Common myeloid progenitor, CD34-positive (primary cell): ENCODE results near the gene ARHGEF7.

Source experiments
- CTCF ChIA-PET: fragments of 350-600 bp; sonication (Branson Sonifier 250); formaldehyde crosslinking; loops from one replicate; lab custom pipeline; 2021; ENCODE audit warnings: antibody characterized with exemption; lab: Charles Lee
- POLR2A ChIA-PET: fragments of 350-600 bp; sonication (Branson Sonifier 250); formaldehyde crosslinking; loops from one replicate; lab custom pipeline; 2021; ENCODE audit warnings: antibody characterized with exemption; lab: Charles Lee
- DNase-seq, 3 donors: peaks; one replicate each; pipeline versions ENCODE4 v3.0.0 to v3.0.0-alpha.2; 2013
- H3K27ac ChIP-seq, 2 experiments: 1 replicate in 1 of 2; 2 replicates in 1 of 2; pipeline ENCODE4 v1.7.0; 2013; ENCODE audit warnings: inconsistent platforms in 2 of 2, low read length in 2 of 2, mild to moderate bottlenecking in 2 of 2, low read depth in 1 of 2, moderate library complexity in 1 of 2; ENCODE audit not compliant: severe bottlenecking in 2 of 2, insufficient read depth in 1 of 2, poor library complexity in 1 of 2
- H3K27me3 ChIP-seq, 5 experiments: replicated peaks in 2 of 5; 1 replicate in 3 of 5; 2 replicates in 2 of 5; pipeline versions ENCODE4 v1.6.1 to v1.7.0; 2013; ENCODE audit warnings: low read length in 4 of 5, mild to moderate bottlenecking in 2 of 5, moderate library complexity in 2 of 5, inconsistent platforms in 1 of 5; ENCODE audit not compliant: insufficient read depth in 5 of 5, control insufficient read depth in 4 of 5
- H3K36me3 ChIP-seq, 4 experiments: 1 replicate in 2 of 4; 2 replicates in 2 of 4; pipeline versions ENCODE4 v1.6.1 to v1.7.0; 2013; ENCODE audit warnings: low read length in 3 of 4, control low read depth in 1 of 4, mild to moderate bottlenecking in 1 of 4; ENCODE audit not compliant: control insufficient read depth in 4 of 4, insufficient read depth in 4 of 4
- H3K4me1 ChIP-seq, 4 experiments: 1 replicate in 3 of 4; 2 replicates in 1 of 4; pipeline versions ENCODE4 v1.6.1 to v1.7.1; 2013; ENCODE audit warnings: low read length in 3 of 4, mild to moderate bottlenecking in 3 of 4, control low read depth in 1 of 4, inconsistent platforms in 1 of 4, moderate library complexity in 1 of 4; ENCODE audit not compliant: control insufficient read depth in 4 of 4, insufficient read depth in 4 of 4; ENCODE audit errors: control extremely low read depth in 1 of 4
- H3K4me3 ChIP-seq, 7 experiments: 1 replicate in 4 of 7; 2 replicates in 3 of 7; pipeline versions ENCODE4 v1.5.1 to v1.7.0; 2013; ENCODE audit warnings: mild to moderate bottlenecking in 7 of 7, low read length in 6 of 7, moderate library complexity in 6 of 7, inconsistent platforms in 2 of 7, low read depth in 2 of 7, control low read depth in 1 of 7; ENCODE audit not compliant: insufficient read depth in 4 of 7, control insufficient read depth in 1 of 7; ENCODE audit errors: extremely low read depth in 1 of 7
- H3K9me3 ChIP-seq, 5 experiments: 1 replicate in 4 of 5; 2 replicates in 1 of 5; pipeline versions ENCODE4 v1.6.1 to v1.7.1; 2013; ENCODE audit warnings: low read length in 4 of 5, mild to moderate bottlenecking in 2 of 5, inconsistent platforms in 1 of 5, low read depth in 1 of 5, moderate library complexity in 1 of 5; ENCODE audit not compliant: control insufficient read depth in 4 of 5, insufficient read depth in 2 of 5; ENCODE audit errors: control extremely low read depth in 1 of 5
- WGBS: methylation state at CpG from one replicate; pipeline ENCODE4 v1.1.5; 2013; ENCODE audit not compliant: insufficient coverage; 5-methylcytosine and 5-hydroxymethylcytosine counted together

ARHGEF7 gene

DNA sequence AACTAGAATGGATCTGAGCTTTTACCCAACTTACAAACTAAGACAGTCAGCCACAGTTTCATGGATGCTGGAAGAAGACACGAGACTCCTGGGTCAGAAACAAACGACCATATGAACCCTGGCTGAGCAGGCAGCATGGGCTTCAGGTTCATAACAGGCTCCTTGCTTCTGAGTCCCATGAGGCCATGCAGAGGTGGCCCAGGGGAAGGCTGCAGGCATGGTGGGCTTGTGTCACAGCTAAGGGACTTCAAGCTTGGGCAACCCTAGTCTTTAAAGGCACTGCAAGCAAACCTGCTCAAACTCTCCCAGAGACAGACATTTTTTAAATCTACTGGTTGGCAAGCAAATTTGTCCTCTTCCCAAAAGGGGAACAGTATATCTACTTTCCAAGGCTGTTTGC lies 5.1 kb upstream of the ARHGEF7 start:
- Histone ChIP-seq H3K36me3 (no peaks in the 10 kb centered on the region), H3K4me1 (peaks cover 0 to 8% (median 7%) of the 10 kb centered on the region in 4 experiments), H3K27ac (no peak overlapping the region), H3K4me3 (no peak overlapping the region), H3K9me3 (peaks cover 0 to 20% (median 5%) of the 10 kb centered on the region in 5 experiments), H3K27me3 (peaks cover 15 to 62% (median 35%) of the 10 kb centered on the region in 5 experiments)
- WGBS, result 82% methylated on average over 2 of the region's 2 CpGs
- ChIA-PET POLR2A (no interaction called here), CTCF (no interaction called here)
- DNase-seq, result no peak

DNA sequence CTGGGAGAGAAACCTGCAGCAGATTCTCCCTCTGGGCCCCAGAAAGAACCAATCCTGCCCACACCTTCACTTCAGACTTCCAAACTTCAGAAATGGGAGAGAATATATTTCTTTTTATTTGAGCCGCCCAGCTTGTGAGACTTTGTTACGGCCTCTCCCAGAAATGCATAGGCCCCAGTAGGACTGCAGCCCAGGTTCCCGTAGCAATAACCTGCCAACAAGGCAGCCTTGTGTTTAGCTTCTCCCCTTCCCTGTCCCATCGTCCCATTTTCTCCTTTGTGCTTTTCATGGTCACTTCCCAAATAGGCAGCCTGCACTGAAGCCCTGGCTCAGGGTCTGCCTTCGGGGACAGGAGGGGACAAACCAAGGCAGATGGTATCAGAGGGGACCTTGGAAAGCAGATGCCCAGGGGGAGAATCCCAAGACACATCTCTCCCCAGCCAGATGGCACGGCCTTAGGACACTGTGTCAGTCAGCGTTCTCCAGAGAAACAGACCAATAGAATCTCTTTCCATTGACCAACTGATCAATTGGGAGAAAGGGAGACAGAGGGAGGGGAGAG lies 3.7 kb upstream of the ARHGEF7 start:
- Histone ChIP-seq H3K27me3 (peaks cover 15 to 72% (median 40%) of the 10 kb centered on the region in 5 experiments), H3K36me3 (no peaks in the 10 kb centered on the region), H3K4me3 (no peak overlapping the region), H3K27ac (no peak overlapping the region), H3K9me3 (peaks cover 0 to 17% (median 5%) of the 10 kb centered on the region in 5 experiments), H3K4me1 (peaks cover 0 to 16% (median 12%) of the 10 kb centered on the region in 4 experiments)
- no peak for DNase-seq
- WGBS, result 96% methylated on average over 5 of the region's 7 CpGs
- ChIA-PET POLR2A (no interaction called here), CTCF (no interaction called here)

DNA sequence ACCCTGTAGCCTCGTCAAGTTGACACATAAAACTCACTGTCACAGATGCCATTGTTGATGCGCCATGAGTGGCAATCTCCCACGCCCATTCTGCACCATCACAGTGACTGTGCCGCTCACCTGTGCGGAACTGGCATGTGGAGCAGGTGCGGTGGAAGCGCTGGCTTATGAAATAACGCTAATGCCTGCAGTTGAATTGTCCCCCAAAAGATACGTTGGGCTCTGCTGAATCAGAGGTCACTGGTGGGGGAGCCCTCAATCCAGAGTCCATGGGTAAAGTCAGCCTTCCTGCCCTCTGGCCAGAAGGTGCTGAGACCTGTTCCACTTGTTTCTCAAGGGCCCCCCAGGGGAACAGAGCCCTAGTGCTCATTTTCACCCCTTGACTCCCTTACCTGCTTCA lies 2.9 kb upstream of the ARHGEF7 start:
- no peak for DNase-seq
- Histone ChIP-seq H3K4me3 (no peak overlapping the region), H3K36me3 (no peaks in the 10 kb centered on the region), H3K9me3 (peaks cover 0 to 17% (median 5%) of the 10 kb centered on the region in 5 experiments), H3K27me3 (peaks cover 19 to 79% (median 40%) of the 10 kb centered on the region in 5 experiments), H3K4me1 (peaks cover 0 to 16% (median 12%) of the 10 kb centered on the region in 4 experiments), H3K27ac (no peak overlapping the region)
- ChIA-PET CTCF (no interaction called here), POLR2A (no interaction called here)
- WGBS, result 98% methylated on average over 9 of the region's 9 CpGs

DNA sequence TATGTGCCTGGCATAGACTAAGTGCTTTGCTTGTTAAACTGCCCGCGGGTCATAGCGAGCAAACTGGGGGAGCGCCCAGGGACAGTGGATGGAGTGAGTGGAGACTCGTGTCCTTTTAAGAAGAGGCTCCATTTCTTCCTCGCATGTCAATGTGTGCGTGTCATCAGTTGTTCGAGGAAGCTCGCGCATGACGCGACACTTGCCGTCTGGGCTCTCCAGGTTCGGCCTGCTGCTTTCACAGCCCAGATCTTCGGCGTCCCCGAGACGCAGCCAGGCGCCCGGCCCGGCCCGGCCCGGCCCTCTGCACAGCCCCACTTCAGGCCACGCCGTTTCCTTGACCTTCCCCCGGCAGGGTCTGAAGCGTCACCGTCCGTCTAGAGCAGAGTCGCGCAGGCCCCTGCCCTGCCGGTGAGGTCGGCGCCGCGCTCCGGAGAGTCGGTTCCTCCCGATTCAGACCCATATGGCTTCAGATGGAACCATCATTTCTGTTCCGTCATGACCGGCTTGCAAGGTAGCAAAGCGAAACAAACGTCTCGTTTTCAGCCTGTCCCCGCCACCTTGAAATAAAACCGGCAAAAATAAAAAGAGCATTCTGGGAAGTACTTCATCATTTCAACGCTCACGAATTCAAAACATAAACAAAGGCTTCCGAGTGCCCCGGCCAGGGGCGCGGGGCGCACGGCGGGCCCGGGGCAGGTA lies 599 bp upstream of the ARHGEF7 start:
- peaks cover 0 to 16% (median 12%) of the 10 kb centered on the region in 4 experiments for H3K4me1 ChIP-seq
- DNase-seq, result peak; percentile 38 to 83 (median 78)
- peak overlapping the region; percentile 35 to 77 (median 62) for H3K4me3 ChIP-seq
- no peaks in the 10 kb centered on the region for H3K36me3 ChIP-seq
- POLR2A ChIA-PET, result no interaction called here
- peaks cover 19 to 94% (median 49%) of the 10 kb centered on the region in 5 experiments for H3K27me3 ChIP-seq
- H3K27ac ChIP-seq, result no peak overlapping the region
- WGBS, result 1% methylated on average over 39 of the region's 56 CpGs
- CTCF ChIA-PET, result no interaction called here
- H3K9me3 ChIP-seq, result peaks cover 0 to 17% (median 5%) of the 10 kb centered on the region in 5 experiments

DNA sequence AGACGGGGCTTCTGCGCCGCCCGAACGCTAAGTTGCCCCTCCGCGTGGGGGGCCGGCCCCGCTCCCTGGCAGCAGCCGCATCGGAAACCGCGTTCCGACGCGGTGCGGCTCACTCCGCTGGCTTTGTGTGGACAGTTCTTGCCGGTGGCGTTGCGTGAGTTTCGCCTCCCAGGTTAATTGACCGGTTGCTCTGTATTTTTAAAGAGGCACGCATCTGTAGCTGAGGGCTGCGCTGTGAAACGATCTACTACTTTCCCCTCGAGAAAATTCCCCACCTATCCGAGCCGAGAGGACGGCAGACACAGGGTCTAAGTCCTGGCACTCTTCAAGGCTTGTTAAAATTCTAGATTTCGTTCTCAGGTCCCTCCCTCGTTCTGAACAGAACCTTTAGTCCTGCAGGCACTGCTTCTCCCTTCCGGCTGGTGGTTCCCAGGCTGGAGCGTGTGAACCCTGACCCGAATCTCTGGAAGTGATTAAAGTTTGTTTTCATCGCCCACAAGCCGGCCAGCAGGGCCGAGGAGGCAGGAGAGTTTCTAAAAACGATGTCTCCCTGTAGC lies 933 bp downstream of the ARHGEF7 start:
- 1% methylated on average over 33 of the region's 39 CpGs for whole genome bisulfite sequencing
- peak in 2 of 3 donors; percentile 25 to 44 for DNase-seq
- H3K9me3 ChIP-seq, result peaks cover 0 to 10% (median 0%) of the 10 kb centered on the region in 5 experiments
- ChIA-PET CTCF (no interaction called here), POLR2A (no interaction called here)
- H3K4me1 ChIP-seq, result peaks cover 0 to 16% (median 12%) of the 10 kb centered on the region in 4 experiments
- no peak overlapping the region for H3K27ac ChIP-seq
- H3K4me3 ChIP-seq, result peak overlapping the region in 4 of 7 experiments; percentile 6 to 53 (median 39)
- peaks cover 17 to 89% (median 48%) of the 10 kb centered on the region in 5 experiments for H3K27me3 ChIP-seq
- no peaks in the 10 kb centered on the region for H3K36me3 ChIP-seq

DNA sequence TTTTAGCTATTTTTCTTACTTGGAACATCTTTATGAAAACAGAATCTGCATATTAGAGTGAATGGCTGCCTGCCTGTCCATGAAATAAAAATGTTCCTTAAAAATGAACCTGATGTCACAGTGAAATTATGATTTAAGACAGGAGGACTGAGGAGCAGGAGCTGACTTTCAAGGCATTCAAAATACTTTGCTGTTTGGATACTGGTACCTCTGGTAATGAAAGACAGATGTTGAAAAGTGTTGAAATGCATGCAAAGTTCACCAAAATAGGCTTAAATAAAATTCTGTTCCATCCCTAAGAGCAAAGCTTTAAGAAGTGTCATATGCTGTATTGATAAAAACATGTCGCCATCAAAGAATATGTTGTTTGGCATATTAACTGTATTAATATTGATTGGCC lies 1.7 kb downstream of the ARHGEF7 start:
- H3K4me1 ChIP-seq, result peaks cover 0 to 16% (median 12%) of the 10 kb centered on the region in 4 experiments
- DNase-seq, result no peak
- H3K4me3 ChIP-seq, result no peak overlapping the region
- H3K9me3 ChIP-seq, result peaks cover 0 to 9% (median 0%) of the 10 kb centered on the region in 5 experiments
- H3K27me3 ChIP-seq, result peaks cover 17 to 89% (median 44%) of the 10 kb centered on the region in 5 experiments
- CTCF ChIA-PET, result interaction anchor here (0.9 kb wide), 1 partner anchor 41 kb away, joined by 3 read pairs; no protein-coding TSS in a partner anchor
- POLR2A ChIA-PET, result no interaction called here
- no CpG with 5 or more reads among the region's 1 CpG for WGBS
- no peak overlapping the region for H3K27ac ChIP-seq
- H3K36me3 ChIP-seq, result no peaks in the 10 kb centered on the region
